HG02970 (cell line): ENCODE results near the gene MTA1.

Source experiments
- ATAC-seq: cut with Tn5 transposase; IDR thresholded peaks from one replicate; pipeline ENCODE4 v1.9.1; 2021; ENCODE audit warnings: mild to moderate bottlenecking, moderate library complexity, moderate number of reproducible peaks; ENCODE audit not compliant: unreplicated experiment, low FRiP score

Gene MTA1

DNA sequence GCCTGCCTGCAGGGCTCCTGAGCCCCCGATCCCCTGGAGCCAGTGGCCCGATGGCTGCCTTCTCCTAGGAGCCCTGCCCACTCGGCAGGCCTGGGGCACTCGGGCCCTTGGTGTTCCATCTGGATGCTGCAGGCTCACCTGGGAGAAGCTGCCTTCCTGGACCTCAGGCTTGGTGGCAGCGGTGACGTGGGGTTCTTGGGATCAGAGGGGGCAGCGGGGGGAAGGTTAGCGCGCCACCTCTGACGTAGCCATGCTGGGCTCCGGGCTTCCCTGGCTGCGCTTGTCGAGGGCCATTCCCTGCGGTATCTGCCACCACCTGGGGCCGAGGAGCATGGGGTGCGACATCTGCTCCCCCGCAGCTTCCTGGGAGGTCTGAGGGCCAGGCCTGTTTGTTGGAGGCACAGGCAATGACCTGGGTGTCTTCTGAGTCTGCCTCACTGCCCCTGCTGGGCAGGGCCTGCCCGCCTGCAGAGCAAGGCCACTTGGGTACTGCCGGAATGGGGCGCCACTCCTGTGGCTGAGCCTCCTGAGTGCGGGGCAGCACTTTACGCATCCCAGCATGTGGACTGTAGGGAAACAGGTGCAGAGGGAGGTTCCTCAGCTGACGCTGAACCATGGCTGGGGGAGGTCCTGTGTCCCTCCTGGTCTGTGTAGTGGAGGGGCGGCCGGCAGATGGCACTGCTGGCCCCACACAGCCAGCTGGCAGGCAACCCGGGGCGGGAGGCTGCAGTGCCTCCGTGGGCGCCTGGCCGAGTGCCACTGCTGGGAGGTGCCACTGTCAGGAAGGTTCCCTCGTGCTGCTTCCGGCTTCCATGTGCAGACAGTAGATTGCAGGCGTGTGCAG lies 20.3 kb downstream of the MTA1 start:
- no peak for ATAC-seq

DNA sequence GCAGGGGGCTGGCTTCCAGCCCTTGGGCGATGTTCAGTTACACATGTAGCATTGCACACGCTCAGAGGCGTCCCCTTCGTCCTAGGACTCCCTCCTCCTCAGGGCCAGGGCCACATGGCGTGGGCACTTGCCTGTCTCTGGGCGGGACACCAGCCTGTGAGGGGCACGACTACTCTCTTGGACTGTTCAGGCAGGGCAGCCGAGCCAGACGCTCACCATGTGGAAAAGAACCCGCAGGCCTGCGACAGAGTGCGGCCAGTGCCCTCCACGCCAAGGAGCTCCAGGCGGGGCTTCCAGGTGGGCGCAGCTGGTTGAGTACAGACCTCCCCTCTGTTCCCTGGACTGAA lies 20.9 kb downstream of the MTA1 start:
- no peak for ATAC-seq

DNA sequence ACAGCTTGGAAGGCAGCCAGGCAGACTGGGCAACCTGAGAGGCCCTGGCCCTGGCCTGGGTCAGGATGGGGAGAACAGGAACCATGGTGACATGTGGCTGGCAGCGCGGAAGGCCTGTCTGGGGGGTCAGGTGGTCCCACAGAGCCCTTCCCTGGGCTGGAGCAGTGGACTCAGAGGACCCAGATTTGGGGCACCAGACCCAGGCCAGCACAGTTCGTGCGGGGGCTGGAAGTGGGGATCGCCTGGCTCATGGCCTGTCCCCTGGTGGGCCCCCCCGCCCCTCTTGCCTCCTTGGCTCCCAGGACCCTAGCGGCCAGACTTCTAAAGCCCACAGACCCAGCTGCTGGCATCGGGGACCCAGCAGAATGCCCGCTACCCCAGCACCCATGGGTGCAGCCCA lies 21.4 kb downstream of the MTA1 start:
- no peak for ATAC-seq

DNA sequence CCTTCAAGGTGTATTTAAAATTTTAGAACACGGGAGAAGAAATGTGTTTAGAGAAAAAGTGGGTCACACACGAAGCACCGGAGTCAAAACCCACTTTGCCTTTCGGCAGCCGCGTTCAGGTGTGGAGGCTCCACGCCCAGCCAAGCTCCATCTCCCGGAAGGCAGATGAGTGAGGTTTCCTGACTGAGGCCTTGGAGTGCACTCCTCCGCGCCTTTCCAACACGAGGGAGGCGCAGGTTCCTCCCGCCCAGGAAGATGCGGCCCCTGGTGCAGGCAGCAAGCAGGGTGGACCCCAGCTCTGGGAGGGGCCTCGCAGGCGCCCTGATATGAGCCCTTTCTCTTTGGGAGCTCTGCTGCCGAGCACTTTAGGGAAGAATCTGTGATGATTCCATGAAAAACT lies 22.5 kb downstream of the MTA1 start:
- ATAC-seq: no peak

DNA sequence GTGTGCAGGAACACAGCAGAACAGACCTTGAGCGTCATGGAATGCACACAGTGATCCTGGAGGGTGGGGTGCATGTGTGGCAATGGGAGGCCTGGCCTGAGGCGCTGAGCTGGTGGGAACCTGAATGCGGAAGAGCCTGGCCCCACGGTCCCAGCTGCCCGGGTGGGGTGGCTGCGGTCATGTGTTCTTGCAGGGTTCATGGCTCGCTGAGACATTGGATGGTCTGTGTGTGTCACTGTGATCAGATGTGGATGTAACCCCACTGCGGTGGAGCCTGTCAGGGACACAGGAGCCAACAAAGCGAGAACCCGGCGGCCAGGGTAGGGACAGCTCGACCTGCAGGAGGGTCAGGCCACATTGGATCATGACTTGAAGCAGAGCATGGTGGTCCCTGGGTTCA lies 23.2 kb downstream of the MTA1 start:
- no peak for ATAC-seq

DNA sequence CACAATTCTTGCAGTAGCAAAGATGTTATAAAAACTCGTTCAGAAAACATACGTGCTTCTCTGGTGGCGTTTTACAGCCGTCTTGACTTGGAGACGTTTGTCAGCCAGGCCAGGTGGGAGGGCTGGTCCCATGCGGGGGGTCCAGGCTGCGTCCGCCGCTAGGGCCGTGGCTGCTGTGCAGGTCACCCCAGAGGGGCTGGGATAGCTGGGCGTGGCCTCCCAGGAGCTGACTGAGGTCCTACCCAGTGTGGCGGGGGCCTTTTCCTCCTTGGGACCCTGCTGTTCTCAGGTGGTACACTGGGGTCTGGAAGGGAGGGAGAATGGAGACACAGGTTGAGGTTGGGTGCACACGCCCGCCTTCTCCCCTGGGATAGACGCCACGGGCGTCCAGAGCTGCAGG lies 25.2 kb downstream of the MTA1 start:
- no peak for ATAC-seq

- no peak for ATAC-seq
These were observed 25.7 kb downstream of the MTA1 start for GRCh38 chr14:105445290-105445689.

DNA sequence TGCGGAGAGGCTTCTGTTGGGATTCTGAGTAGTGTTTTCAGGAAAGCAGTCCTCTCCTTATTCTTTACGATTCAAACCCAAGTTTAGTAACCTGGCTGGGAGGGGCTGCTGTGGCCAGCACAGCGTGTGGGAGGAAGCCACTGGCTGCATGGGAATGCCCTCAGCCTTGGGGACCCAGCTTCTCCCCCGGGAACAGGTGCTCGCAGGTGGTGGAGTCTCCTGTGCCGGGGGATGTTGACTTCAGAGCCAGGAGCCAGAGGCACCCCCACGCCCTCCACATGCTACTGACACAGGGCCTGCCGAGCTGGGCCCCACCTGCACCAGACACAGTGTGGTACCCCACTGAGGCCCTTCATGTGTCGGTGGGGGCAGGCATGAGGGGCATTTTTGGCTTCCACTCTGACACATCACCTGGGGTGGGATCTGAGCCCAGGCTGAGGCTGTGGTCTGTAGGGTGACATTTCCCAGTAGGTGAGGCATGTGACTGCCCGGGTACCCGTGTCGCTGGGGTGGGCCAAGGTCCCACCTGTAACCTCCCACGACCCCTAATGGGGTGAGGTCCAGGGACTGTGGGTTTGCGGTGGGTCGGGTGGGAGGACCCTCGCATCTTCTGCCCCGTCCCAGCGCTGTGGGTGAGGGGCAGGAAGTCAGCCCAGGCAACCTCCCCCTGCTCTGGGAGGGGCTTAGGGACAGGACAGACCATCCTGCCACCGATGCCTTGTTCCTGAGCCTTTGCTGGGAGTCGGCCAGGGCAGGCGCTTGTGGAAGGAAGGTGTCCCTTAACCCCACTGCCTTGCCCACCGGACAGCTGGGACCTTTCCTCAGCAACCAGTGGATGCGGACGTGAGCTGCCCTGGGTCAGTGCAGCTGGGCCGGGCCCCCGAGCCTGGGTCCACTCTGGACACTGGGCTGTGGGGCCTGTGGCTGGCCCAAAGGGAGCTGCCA lies 26.5 kb downstream of the MTA1 start:
- no peak for ATAC-seq

DNA sequence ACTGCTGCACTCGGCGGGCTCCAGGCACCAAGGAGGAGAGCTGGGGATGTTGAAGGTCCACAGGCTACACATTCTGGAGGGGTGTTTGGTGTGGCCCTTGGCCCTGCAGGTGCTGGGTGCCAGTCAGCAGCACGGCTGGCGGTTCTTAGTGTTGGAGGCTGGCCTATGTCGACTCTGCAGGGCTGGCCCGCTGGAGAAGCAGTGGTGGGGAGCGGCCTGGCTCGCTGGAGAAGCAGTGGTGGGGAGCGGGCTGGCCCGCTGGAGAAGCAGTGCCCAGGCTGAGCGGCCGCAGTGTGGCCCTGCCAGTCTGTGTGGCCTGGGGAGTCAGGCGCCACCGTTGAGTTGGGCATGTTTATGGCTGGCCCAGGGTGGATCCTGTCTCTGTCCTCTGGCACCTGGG lies 27.3 kb downstream of the MTA1 start:
- no peak for ATAC-seq

DNA sequence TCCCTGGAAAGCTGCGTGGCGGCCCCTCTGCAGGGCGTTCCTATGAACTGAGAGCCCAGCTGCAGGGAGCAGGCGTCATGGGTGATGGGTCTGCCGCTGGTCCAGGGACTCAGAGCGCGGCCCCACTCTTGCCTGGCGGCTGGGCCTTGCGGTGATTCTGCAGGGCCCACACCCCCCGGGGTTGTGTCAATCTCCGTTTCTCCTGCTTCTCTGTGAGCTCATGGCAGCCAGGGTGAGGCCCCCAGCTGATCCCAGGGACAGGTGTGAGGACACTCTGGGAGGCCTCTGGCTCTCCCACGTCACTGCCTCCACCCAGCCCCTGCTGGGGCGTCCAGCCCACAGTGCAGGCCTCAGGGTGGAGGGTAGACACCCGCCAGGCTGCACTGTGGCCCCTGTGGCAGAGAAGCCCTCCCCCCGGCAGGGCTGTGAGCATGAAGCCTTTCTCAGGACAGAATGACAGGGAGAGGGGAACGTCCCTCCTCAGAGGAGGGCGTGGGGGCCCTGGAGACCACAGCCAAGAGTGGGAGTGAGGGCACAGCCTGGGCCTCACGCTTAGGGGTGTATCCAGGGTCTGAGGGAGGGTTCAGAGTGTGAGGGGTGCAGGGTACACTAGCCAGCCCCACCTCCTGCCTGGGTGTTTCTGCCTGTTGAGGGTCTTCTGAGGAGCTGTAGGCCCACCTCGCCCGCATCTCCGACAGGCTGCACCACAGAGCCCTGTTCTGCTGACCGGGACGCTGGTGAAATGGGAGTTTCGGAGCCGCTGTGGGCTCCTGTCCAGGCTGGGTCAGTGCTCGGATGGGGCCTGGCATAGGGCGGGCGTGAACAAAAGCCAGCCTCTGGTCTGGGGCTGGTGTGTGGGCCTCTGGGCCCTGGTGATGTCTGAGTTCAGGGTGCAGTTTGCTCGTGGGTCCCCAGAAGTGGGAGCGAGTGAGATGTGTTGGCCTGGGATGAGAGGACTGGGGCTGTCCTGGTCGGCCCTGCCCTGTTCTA lies 28.3 kb downstream of the MTA1 start:
- no peak for ATAC-seq

GRCh38 chr14:105448706-105449111 lies 29.1 kb downstream of the MTA1 start:
- no peak for ATAC-seq

DNA sequence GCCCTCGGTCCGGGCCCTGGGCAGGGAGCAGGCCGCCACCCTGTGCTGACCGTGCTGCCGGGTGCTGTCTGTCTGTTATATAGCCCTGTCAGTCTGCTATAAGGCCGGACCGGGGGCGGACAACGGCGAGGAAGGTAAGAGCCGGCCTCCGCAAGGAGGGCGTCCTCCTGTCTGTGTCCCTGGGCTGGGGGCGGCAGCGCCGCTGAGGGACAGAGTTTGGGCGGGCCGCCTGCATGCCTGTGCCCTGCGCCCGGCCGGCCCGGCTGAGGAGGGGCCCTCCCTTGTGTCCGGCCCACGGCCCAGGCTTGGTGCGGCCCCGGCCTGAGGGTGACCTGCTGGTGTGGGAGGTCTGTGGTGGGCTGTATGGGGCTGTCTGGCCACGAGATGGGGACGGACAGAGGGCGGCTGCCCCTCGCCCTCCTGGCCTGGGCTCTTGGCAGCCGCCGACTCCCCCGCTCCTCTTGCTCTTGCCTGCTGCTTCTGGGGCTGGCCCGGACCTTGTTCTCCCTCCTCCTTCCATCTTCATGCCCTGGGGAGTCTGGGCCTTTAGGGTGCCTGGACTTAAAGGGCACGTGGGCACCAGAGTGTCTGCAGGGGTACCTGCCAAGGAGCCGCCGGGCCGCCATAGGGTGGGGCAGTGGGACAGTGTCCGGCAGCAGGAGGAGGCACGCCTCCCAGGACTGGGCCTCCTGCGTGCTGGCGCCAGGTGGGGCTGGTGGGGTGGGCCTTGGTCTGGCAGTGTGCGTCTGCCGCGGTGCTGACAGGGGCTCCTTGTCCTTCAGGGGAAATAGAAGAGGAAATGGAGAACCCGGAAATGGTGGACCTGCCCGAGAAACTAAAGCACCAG lies 29.9 kb downstream of the MTA1 start:
- ATAC-seq: no peak

DNA sequence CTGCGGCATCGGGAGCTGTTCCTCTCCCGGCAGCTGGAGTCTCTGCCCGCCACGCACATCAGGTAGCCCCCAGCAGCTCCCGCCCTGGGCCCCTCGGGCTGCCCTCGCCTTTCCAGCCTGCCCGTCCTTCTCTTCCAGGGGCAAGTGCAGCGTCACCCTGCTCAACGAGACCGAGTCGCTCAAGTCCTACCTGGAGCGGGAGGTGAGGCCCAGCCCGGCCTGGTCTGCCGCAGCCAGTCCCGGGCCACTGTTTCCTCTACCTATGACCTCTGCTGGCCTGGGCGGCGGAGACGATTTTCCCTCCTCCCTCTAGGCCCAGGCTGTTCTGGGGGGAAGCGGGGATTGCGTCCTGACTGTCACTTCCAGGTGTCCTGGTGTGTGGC lies 30.5 kb downstream of the MTA1 start:
- no peak for ATAC-seq

DNA sequence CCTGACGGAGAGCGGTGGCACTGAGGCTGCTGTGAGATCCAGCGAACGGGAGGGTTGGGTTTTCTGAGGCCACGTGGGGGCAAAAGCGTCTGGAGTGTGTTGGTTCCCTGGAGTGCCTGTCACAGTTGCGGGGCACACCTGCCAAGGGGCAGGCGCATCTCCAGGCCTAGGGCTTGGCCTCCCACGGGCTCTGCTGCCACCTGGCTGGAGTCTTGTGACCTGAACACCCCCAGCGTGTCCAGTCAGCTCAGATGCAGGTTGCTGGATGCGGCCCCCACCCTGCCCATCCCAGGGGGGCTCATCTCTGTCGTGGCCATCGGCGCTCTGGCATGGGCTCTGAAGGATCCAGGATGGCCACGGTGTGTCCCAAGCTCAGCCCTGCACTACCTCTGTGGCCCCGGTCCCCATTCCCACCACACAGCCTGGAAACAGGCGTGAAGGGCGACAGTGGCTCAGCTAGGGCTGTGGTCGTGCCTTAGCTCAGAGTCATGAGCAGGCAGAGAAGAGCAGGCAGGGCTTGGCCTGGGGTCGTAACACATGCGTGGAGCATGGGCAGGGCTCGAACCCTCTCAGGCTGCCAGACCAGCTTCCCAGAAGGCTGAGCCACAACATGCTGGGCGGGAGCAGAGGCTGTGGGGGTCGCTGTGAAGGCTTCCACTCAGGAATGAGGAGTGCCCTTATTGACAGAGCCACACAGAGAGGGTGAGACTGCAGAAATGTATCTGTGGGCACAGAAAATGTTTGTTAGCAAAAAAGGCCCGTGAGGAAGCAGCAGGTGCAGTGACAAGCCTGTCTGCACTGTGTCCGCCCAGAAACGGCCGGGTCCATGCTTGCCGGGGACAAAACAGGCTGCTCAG lies 31.5 kb downstream of the MTA1 start:
- ATAC-seq: no peak

GRCh38 chr14:105452963-105453362 lies 33.3 kb downstream of the MTA1 start:
- ATAC-seq: no peak

DNA sequence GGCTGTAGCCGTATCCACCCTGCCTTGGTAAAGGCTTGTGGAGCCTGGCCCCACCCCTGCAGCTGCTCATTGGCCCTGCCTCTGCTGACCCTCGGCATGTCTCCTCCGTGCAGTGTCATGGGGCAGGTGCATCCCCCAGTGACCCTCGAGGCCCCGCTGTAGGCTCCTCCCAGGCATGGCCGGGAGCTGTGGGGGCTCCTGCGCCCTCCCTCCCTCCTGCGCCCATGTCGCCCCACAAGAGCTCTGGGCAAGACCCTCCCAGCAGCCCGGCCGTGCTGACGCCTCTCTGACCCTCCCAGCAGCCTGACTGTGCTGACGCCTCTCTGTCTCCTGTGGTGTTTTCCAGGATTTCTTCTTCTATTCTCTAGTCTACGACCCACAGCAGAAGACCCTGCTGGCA lies 34.2 kb downstream of the MTA1 start:
- no peak for ATAC-seq

DNA sequence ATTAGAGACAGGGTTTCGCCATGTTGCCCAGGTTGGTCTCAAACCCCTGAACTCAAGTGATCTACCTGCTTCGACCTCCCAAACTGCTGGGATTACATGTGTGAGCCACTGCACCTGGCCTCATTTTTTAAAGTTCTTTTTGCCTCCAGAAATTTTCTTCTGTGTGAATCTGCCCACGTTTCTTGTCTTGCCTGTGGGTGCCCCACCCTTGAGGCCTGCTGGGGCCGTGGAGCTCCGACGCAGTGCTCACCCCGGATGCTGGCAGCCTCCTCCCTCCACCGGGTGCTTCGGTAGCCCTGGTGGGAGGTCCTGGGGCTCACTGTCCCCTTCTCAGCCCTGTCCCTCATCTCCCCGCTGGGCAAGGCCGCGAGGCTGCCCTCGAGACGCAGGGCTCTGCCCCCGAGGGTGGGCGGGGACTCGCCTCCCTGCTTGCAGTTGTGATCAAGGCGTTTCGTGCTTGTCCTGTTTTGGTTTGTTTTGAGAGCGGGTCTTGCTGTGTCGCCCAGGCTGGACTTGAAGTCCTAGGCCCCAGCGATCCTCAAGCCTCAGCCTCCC lies 35.5 kb downstream of the MTA1 start:
- ATAC-seq: no peak
